Lower lobe of right lung (tissue), 2 donors: ENCODE data around the gene LAMB3. TPM values are rescaled to one million over a fixed set of nuclear protein-coding genes. Genes with fewer than 3 reads are reported as not detected.
A peak's percentile ranks its signal among the peaks of the same experiment; 100 is the strongest.

Experiments used
- ATAC-seq, 2 donors: fragments of 200-7000 bp; cut with Tn5 transposase; one replicate each; pipeline ENCODE4 v1.9.1; 2020 to 2022; ENCODE audit warnings: mild to moderate bottlenecking in 2 of 2, moderate library complexity in 2 of 2
- DNase-seq: peaks from one replicate; pipeline ENCODE4 v3.0.0-alpha.2; 2020
- H3K27ac ChIP-seq: fragments of 200-600 bp; one replicate; pipeline ENCODE4 v1.8.0; 2022
- H3K27me3 ChIP-seq: fragments of 200-600 bp; one replicate; pipeline ENCODE4 v1.8.0; 2022; ENCODE audit warnings: low read depth
- H3K36me3 ChIP-seq: fragments of 200-600 bp; one replicate; pipeline ENCODE4 v1.8.0; 2022; ENCODE audit warnings: mild to moderate bottlenecking
- H3K4me1 ChIP-seq: fragments of 200-600 bp; one replicate; pipeline ENCODE4 v1.8.0; 2022
- H3K4me3 ChIP-seq: fragments of 200-600 bp; one replicate; pipeline ENCODE4 v1.8.0; 2022; ENCODE audit warnings: mild to moderate bottlenecking
- H3K9me3 ChIP-seq: fragments of 200-600 bp; one replicate; pipeline ENCODE4 v1.8.0; 2022
- intact Hi-C: fragments of 100-400 bp; cut with DNase I; formaldehyde crosslinking; loops from one replicate; pipeline ENCODE4 v1.11.0; 2022
- total RNA-seq: library from RNA; stranded (reverse); fragmentation: NEBNext Ultra II Directional; extraction: Animal tissue kit (Norgen Biotek cat#: 25700); gene quantifications from one replicate; pipeline ENCODE4 v1.2.1, GENCODE V29; 2021
- TF ChIP-seq, protein P1 (sequence below): fragments of 200-600 bp; IDR thresholded peaks from one replicate; pipeline ENCODE4 v1.8.0; 2022; ENCODE audit warnings: antibody characterized with exemption, mild to moderate bottlenecking
- donor health status: DM: no; HTN: yes; CAD: no; lungs with severe emphysema.

Gene LAMB3
- total RNA-seq, 1 donor from 2014 or later = 47.2 TPM

DNA sequence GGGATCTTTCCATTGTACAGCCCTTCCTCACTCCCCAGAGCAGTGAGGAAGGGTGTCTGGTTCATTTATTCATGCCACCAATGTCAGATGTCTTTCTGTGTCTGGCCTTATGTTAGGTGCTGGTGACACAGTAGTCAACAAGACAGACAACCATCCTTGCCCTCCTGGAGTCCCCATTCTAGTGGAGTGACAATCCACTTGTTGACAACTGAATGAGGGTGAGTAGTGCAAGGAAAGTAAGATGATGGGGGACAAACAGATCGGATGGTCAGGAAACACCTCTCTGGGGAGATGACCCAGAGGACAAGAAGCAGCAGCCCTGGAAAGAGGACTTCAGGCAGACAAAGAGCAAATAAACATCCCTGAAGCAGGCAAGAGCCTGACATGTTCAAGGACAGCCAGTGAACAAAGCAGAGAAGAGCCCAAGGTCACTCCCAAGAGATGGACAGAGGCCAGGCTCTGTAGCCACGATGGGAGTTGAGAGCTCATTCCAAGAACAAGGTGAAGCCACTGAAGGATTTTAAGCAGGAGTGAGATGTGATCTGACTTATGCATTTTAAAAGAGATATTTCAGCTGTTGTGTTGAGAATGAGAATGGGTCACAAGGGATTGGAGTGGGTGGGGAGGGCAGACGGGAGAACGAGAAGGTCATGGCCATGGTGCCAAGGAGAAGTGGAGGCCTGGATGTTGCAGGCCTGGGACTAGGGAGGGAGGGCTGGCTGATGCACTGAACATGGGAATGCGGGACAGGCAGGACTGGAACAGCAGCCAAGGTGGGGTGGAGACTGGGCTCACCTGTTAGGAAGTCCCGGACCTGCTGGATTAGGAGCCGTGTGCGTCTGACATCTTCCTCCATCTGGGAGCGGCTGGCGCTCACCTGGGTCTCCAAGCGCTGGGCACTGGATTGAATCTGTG, 30.2 kb downstream of the LAMB3 start:
- intact Hi-C loops = no loop called here
- no peaks in the 10 kb centered on the region for H3K27me3 ChIP-seq
- H3K9me3 ChIP-seq = no peaks in the 10 kb centered on the region
- DNase-seq (no peak), ATAC-seq (no peak)
- TF ChIP-seq, protein P1, sequence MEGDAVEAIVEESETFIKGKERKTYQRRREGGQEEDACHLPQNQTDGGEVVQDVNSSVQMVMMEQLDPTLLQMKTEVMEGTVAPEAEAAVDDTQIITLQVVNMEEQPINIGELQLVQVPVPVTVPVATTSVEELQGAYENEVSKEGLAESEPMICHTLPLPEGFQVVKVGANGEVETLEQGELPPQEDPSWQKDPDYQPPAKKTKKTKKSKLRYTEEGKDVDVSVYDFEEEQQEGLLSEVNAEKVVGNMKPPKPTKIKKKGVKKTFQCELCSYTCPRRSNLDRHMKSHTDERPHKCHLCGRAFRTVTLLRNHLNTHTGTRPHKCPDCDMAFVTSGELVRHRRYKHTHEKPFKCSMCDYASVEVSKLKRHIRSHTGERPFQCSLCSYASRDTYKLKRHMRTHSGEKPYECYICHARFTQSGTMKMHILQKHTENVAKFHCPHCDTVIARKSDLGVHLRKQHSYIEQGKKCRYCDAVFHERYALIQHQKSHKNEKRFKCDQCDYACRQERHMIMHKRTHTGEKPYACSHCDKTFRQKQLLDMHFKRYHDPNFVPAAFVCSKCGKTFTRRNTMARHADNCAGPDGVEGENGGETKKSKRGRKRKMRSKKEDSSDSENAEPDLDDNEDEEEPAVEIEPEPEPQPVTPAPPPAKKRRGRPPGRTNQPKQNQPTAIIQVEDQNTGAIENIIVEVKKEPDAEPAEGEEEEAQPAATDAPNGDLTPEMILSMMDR = no peak
- no peak overlapping the region for H3K4me3 ChIP-seq
- peaks cover 17% of the 10 kb centered on the region for H3K4me1 ChIP-seq
- H3K36me3 ChIP-seq = peaks cover 10% of the 10 kb centered on the region
- no peak overlapping the region for H3K27ac ChIP-seq

DNA sequence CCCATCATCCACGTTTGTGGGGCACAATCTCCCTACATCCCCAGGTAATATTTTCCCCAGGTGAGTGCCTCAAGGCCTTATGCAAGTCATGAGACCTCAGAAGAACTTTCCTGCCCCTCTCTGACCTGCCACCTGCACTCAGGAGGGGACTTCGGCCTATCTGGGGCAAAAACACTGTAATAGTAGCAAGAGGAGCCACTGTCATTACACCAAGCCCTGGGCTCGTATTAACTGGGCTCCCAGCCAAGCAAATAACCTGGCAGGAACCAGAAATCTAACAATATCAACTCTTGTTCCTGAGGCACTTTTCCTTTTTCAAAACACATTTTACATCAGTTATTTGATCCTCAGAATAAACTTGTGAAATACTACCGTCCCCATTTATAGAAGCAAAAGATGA, 30.9 kb downstream of the LAMB3 start:
- Histone ChIP-seq H3K27me3 (no peaks in the 10 kb centered on the region), H3K4me1 (peaks cover 10% of the 10 kb centered on the region), H3K4me3 (no peak overlapping the region), H3K27ac (no peak overlapping the region), H3K9me3 (no peaks in the 10 kb centered on the region), H3K36me3 (peaks cover 14% of the 10 kb centered on the region)
- DNase-seq = no peak
- intact Hi-C loops = no loop called here
- ATAC-seq = no peak
- TF ChIP-seq, protein P1 = no peak

DNA sequence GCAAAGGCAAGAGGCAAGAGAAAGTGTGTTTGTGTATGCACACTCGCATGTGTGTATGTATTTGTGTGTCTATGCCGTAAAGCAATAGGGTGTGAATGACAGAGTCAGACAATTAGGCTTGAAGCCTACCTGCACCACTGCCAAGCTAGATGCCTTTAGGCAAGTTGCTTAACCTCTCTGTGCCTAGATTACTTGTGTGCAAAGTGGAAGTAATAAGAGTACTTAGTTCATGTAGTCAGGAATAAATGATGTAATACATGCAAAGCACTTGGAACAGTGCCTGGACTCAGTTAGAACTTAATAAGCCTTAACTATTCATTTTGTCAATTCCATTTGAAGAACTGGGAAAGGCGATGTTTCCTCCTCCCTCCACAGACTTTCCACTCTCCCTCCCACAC, 31.7 kb downstream of the LAMB3 start:
- H3K4me3 ChIP-seq = no peak overlapping the region
- intact Hi-C loops = no loop called here
- no peak overlapping the region for H3K27ac ChIP-seq
- DNase-seq (no peak), ATAC-seq (peak in 1 of 2 donors; percentile 18)
- peaks cover 15% of the 10 kb centered on the region for H3K36me3 ChIP-seq
- H3K4me1 ChIP-seq = peaks cover 6% of the 10 kb centered on the region
- no peaks in the 10 kb centered on the region for H3K9me3 ChIP-seq
- TF ChIP-seq, protein P1 = no peak
- no peaks in the 10 kb centered on the region for H3K27me3 ChIP-seq

DNA sequence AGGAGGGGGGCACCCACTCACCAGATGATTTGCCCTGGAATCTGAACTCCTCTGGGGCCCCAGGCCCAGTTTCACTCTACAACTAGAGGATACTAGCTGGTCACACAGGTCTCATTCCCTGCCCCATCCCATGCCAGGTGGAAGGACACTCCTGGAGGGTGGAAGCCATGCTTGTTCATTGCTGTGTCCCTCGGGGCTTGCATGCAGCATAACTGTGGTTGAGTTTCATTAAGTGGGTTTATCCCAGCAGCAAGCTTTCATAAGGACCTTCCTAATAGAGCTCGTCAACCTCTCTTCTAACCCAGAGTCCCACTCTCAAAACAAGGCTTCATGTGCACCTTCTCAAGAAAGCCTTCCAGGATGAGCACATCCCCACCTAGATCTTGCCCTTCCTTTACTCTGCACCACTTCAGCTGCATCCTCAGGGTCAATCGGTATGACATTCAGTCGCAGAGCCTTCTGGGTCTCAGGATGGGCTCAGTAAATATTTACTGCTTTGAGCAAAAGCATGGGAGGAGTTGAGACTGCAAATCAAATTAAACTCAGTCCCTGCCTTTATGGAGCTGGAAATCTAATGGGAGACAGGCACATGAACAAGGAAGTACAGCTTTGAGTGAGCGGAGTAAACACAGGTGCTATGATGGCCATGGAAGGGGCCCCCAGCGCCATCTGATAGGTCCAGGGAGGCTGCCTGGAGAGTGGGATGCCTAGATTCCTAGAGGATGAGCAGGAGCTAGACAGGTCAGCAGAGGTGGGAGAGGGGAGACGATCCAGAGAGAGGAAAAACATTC, 32.3 kb downstream of the LAMB3 start:
- DNase-seq (no peak), ATAC-seq (no peak)
- peaks cover 6% of the 10 kb centered on the region for H3K4me1 ChIP-seq
- intact Hi-C loops = no loop called here
- peaks cover 18% of the 10 kb centered on the region for H3K36me3 ChIP-seq
- no peak overlapping the region for H3K4me3 ChIP-seq
- TF ChIP-seq, protein P1 = no peak
- no peak overlapping the region for H3K27ac ChIP-seq
- H3K27me3 ChIP-seq = no peaks in the 10 kb centered on the region
- H3K9me3 ChIP-seq = no peaks in the 10 kb centered on the region

DNA sequence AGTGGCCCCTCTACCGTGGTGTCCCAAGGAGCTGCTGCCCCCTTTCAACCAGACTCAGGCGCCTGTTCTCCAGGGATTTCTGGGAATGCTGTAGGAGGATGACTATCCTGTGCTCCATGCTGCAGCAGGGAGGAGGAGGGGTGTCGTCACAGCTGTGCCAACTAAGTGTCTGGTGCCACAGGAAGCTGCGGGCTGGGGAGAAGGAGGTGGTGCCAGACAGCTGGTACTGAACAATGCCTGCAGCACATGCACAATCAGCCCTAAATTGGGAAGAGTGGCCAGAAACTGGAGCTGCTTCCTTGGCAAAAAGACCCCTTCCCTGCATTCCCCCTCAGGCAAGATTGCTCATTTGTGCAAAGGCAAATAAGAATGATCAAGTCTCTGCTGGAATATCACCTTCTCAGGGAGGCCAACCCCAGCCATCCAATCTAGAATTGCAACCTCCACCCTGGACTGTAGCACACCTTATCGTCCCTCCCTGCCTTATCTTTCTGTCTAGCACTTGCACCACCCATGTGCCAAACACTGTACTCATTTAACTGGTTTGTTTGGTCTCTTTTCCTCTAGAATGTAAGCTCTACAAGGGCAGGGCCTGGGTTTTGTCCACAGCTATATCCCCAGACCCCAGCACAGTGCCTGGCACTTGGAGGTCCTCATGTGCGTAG, 33.3 kb downstream of the LAMB3 start:
- peaks cover 18% of the 10 kb centered on the region for H3K36me3 ChIP-seq
- H3K4me3 ChIP-seq = no peak overlapping the region
- ATAC-seq (no peak), DNase-seq (no peak)
- no peaks in the 10 kb centered on the region for H3K9me3 ChIP-seq
- intact Hi-C loops = no loop called here
- H3K27ac ChIP-seq = no peak overlapping the region
- H3K4me1 ChIP-seq = peaks cover 6% of the 10 kb centered on the region
- TF ChIP-seq, protein P1 = no peak
- no peaks in the 10 kb centered on the region for H3K27me3 ChIP-seq
